Gastrocnemius medialis (tissue), 4 donors: ENCODE results near the gene COPS3.

Source experiments
- CTCF ChIP-seq, 5 experiments: fragments of 450-650 bp in 3 of 5; fragments of 200-600 bp in 2 of 5; sonication (generic) in 2 of 5; IDR thresholded peaks in 4 of 5; conservative IDR thresholded peaks in 1 of 5; 1 replicate in 4 of 5; 2 replicates in 1 of 5; pipeline ENCODE4 v1.5.1; 2016 to 2019; ENCODE audit warnings: antibody characterized with exemption in 5 of 5, mild to moderate bottlenecking in 3 of 5, moderate library complexity in 3 of 5
- POLR2A ChIP-seq, 2 donors: fragments of 450-650 bp; IDR thresholded peaks; one replicate each; pipeline ENCODE4 v1.6.1; 2017; ENCODE audit warnings: antibody characterized with exemption in 2 of 2, mild to moderate bottlenecking in 2 of 2, moderate library complexity in 2 of 2

GRCh38 chr17:17320911-17321220 lies 39.8 kb upstream of the COPS3 start:
- TF ChIP-seq POLR2A (IDR thresholded peaks at IDR 0.05): no peak
- TF ChIP-seq CTCF (IDR thresholded peaks at IDR 0.05 in 4 of 5, conservative IDR thresholded peaks at IDR 0.05 in 1 of 5): no peak
